Panc1 (cell line): ENCODE data around the gene THRB. TPM values are rescaled to one million over a fixed set of nuclear protein-coding genes. Genes with fewer than 3 reads are reported as not detected.

Experiments
- ATAC-seq: fragments of 200-7000 bp; cut with Tn5 transposase; 2 replicates; pipeline ENCODE4 v1.9.1; 2020; ENCODE audit warnings: mild to moderate bottlenecking, moderate library complexity
- BruUV-seq: library from RNA; stranded (reverse); fragments of 400-500 nt; replicated peaks from 2 replicates; lab custom pipeline; 2021; lab: Mats Ljungman, UMichigan
- CTCF ChIA-PET: fragments of 300-600 bp; sonication (Branson Sonifier 250); formaldehyde crosslinking; loops from one replicate; lab custom pipeline; 2022; ENCODE audit warnings: antibody characterized with exemption; lab: Charles Lee
- POLR2A ChIA-PET: fragments of 300-600 bp; sonication (Branson Sonifier 250); formaldehyde crosslinking; loops from one replicate; lab custom pipeline; 2022; ENCODE audit warnings: antibody characterized with exemption; lab: Charles Lee
- DNase-seq: peaks from one replicate; pipeline ENCODE4 v3.0.0-alpha.2; 2010; ENCODE audit warnings: low read depth, low spot score
- H3K27ac ChIP-seq: 2 replicates; pipeline ENCODE4 v1.5.1; 2011; ENCODE audit warnings: mild to moderate bottlenecking, low read length, inconsistent platforms
- H3K27me3 ChIP-seq: fragments of 200-500 bp; sonication (Bioruptor generic); 2 replicates; pipeline ENCODE4 v1.6.0; 2014; ENCODE audit warnings: low read length, inconsistent platforms; ENCODE audit not compliant: control insufficient read depth, insufficient read depth
- H3K36me3 ChIP-seq: fragments of 200-500 bp; sonication (Bioruptor generic); 2 replicates; pipeline ENCODE4 v1.5.1; 2014; ENCODE audit warnings: inconsistent platforms, mild to moderate bottlenecking, low read length, moderate library complexity; ENCODE audit not compliant: control insufficient read depth, insufficient read depth
- H3K4me1 ChIP-seq: 2 replicates; pipeline ENCODE4 v1.5.1; 2011; ENCODE audit warnings: inconsistent platforms, mild to moderate bottlenecking, low read length, moderate library complexity; ENCODE audit not compliant: control insufficient read depth, insufficient read depth
- H3K4me3 ChIP-seq, 2 experiments: 2 replicates each; pipeline ENCODE4 v1.5.1; 2011 to 2012; ENCODE audit warnings: low read depth in 2 of 2, low read length in 2 of 2, mild to moderate bottlenecking in 2 of 2, inconsistent platforms in 1 of 2, moderate library complexity in 1 of 2
- H3K9me3 ChIP-seq: fragments of 200-500 bp; sonication (Bioruptor generic); 2 replicates; pipeline ENCODE4 v1.5.1; 2014; ENCODE audit warnings: low read depth, mild to moderate bottlenecking, inconsistent platforms, low read length, moderate library complexity; ENCODE audit not compliant: control insufficient read depth, insufficient read depth
- POLR2AphosphoS5 ChIP-seq: IDR thresholded peaks from 2 replicates; pipeline ENCODE4 v1.6.1; 2012; ENCODE audit warnings: mild to moderate bottlenecking, low read depth, low read length, moderate library complexity
- SIN3A ChIP-seq: IDR thresholded peaks from 2 replicates; pipeline ENCODE4 v1.6.1; 2012; ENCODE audit warnings: low read depth, mild to moderate bottlenecking, low read length, moderate library complexity, borderline replicate concordance; ENCODE audit not compliant: insufficient read depth
- TCF7L2 ChIP-seq: IDR thresholded peaks from 2 replicates; pipeline ENCODE4 v1.6.1; 2011; ENCODE audit warnings: mild to moderate bottlenecking, low read depth, low read length, inconsistent platforms
- in situ Hi-C: cut with HindIII; loops from 2 replicates; pipeline ENCODE4 v1.10.0; 2016; ENCODE audit warnings: low sequenced_read_pairs, low pct_unique_long_range_greater_than_20kb
- intact Hi-C: fragments of 100-400 bp; cut with micrococcal nuclease; formaldehyde crosslinking; loops from one replicate; pipeline ENCODE4 v1.10.0; 2022; ENCODE audit not compliant: unreplicated experiment
- total RNA-seq: library from RNA; stranded (reverse); gene quantifications from one replicate; pipeline ENCODE4 v1.2.1, GENCODE V29; 2021; ENCODE audit not compliant: unreplicated experiment
- TF ChIP-seq, protein P1 (sequence below), 2 experiments: IDR thresholded peaks; 2 replicates each; pipeline ENCODE4 v1.6.1; 2011 to 2012; ENCODE audit warnings: low read depth in 2 of 2, control low read depth in 1 of 2, low read length in 1 of 2, mild to moderate bottlenecking in 1 of 2, moderate library complexity in 1 of 2; ENCODE audit not compliant: insufficient read depth in 1 of 2
- TF ChIP-seq, protein P2 (sequence below): fragments of 450-650 bp; IDR thresholded peaks from 2 replicates; pipeline ENCODE4 v1.5.1; 2017; ENCODE audit warnings: mild to moderate bottlenecking

THRB gene
- total RNA-seq, 1 experiment from 2014 or later: 3.9 TPM

DNA sequence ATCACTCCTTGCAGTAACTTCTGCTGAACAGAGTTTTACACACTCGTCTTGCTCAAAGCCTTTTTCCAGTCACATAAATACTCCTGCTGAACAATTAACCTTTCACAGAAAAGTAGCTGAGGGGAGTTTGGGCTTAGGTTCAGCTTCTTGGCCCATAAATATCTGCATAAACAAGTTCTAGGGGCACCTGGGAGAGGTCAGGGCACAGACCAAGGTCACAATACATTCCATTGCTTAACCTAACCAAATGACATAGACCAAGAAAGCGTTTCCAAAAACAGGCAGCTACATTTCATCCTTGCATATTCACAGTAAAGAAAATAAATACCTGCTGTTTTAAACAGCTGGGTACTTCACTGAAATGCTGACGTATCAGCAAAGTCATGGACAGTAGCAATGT lies 101.3 kb downstream of the THRB start:
- TF ChIP-seq TCF7L2: no peak
- TF ChIP-seq, protein P1, sequence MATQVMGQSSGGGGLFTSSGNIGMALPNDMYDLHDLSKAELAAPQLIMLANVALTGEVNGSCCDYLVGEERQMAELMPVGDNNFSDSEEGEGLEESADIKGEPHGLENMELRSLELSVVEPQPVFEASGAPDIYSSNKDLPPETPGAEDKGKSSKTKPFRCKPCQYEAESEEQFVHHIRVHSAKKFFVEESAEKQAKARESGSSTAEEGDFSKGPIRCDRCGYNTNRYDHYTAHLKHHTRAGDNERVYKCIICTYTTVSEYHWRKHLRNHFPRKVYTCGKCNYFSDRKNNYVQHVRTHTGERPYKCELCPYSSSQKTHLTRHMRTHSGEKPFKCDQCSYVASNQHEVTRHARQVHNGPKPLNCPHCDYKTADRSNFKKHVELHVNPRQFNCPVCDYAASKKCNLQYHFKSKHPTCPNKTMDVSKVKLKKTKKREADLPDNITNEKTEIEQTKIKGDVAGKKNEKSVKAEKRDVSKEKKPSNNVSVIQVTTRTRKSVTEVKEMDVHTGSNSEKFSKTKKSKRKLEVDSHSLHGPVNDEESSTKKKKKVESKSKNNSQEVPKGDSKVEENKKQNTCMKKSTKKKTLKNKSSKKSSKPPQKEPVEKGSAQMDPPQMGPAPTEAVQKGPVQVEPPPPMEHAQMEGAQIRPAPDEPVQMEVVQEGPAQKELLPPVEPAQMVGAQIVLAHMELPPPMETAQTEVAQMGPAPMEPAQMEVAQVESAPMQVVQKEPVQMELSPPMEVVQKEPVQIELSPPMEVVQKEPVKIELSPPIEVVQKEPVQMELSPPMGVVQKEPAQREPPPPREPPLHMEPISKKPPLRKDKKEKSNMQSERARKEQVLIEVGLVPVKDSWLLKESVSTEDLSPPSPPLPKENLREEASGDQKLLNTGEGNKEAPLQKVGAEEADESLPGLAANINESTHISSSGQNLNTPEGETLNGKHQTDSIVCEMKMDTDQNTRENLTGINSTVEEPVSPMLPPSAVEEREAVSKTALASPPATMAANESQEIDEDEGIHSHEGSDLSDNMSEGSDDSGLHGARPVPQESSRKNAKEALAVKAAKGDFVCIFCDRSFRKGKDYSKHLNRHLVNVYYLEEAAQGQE (IDR thresholded peaks at IDR 0.05; ENCODE audit: insufficient read depth in 1 of 2, low read depth in 2 of 2, low read length in 1 of 2): no peak
- TF ChIP-seq POLR2AphosphoS5: no peak
- TF ChIP-seq, protein P2, sequence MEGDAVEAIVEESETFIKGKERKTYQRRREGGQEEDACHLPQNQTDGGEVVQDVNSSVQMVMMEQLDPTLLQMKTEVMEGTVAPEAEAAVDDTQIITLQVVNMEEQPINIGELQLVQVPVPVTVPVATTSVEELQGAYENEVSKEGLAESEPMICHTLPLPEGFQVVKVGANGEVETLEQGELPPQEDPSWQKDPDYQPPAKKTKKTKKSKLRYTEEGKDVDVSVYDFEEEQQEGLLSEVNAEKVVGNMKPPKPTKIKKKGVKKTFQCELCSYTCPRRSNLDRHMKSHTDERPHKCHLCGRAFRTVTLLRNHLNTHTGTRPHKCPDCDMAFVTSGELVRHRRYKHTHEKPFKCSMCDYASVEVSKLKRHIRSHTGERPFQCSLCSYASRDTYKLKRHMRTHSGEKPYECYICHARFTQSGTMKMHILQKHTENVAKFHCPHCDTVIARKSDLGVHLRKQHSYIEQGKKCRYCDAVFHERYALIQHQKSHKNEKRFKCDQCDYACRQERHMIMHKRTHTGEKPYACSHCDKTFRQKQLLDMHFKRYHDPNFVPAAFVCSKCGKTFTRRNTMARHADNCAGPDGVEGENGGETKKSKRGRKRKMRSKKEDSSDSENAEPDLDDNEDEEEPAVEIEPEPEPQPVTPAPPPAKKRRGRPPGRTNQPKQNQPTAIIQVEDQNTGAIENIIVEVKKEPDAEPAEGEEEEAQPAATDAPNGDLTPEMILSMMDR: no peak
- no peak for TF ChIP-seq SIN3A
- CTCF ChIA-PET: no interaction called here
- Histone ChIP-seq H3K4me1 (no peaks in the 10 kb centered on the region; the same call in 1 of the 2 replicates), H3K4me3 (no peak overlapping the region), H3K9me3 (no peaks in the 10 kb centered on the region), H3K27ac (no peak overlapping the region), H3K27me3 (no peaks in the 10 kb centered on the region), H3K36me3 (no peaks in the 10 kb centered on the region)
- BruUV-seq: no TSS peak
- in situ Hi-C loops (no loop called here), intact Hi-C loops (no loop called here)
- ATAC-seq: no peak
- no peak for DNase-seq
- POLR2A ChIA-PET: no interaction called here

DNA sequence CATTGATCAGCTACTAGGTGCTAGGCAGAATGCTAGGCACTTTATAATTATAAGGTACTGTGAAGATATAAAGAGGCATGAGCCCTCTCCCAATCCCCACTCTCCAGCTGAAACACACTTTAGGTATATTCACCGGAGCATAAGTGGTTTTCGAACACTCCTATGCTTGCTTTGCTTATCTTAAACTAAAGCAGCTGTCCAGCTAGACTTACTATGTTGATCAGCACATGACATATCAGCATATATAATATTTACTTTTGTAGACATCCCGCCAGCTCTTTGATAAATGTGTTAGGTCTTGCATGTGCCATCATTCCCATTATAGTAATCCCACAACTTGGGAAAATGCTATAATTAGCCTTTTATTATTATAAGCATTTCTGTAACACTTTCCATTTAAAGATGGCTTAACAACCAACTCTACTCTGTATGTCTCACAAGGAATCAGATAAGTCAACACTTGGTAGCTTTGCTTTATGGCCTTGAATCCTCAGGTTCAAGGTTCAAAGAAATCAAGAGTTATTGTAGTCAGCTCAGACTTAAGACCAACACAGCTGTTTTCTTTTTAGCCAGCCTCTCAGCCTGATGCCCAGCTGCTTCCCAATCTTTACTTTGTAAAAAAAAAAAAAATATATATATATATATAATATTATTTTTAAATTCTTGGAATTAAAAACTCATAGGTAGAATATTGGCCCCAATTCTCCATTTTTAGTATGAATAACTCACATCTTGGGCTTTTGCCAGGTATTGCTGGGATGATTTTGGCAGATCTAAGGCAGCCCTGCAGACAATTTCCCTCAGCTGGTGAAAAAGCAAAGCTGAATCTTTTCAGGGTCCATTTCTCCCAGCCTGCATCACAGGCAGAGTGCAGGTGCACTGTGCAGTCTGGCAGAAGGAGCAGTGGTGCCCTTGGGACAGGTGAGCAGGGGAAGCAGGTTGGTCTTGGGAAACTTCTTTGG lies 104.2 kb downstream of the THRB start:
- Histone ChIP-seq H3K4me1 (no peaks in the 10 kb centered on the region; the same call in 1 of the 2 replicates), H3K36me3 (no peaks in the 10 kb centered on the region), H3K27ac (no peak overlapping the region), H3K9me3 (no peaks in the 10 kb centered on the region), H3K4me3 (no peak overlapping the region), H3K27me3 (no peaks in the 10 kb centered on the region)
- TF ChIP-seq POLR2AphosphoS5: no peak
- TF ChIP-seq, protein P1 (IDR thresholded peaks at IDR 0.05; ENCODE audit: insufficient read depth in 1 of 2, low read depth in 2 of 2, low read length in 1 of 2): no peak
- TF ChIP-seq TCF7L2: no peak
- TF ChIP-seq, protein P2: no peak
- no peak for TF ChIP-seq SIN3A
- intact Hi-C loops: no loop called here
- in situ Hi-C loops: no loop called here
- BruUV-seq: no TSS peak
- ATAC-seq (no peak), DNase-seq (no peak)
- POLR2A ChIA-PET: interaction anchor here (0.6 kb wide), 1 partner anchor 11 kb away, joined by 4 read pairs; no protein-coding TSS in a partner anchor
- CTCF ChIA-PET: no interaction called here
